ENCODE measurements around the gene TUBGCP2.

TUBGCP2 gene

GRCh38 chr10:133245439-133246235, 63.0 kb downstream of the TUBGCP2 start:
- no peak overlapping the region for H3K4me3 ChIP-seq (ENCODE audit: low read depth, low read length)
- TF ChIP-seq CTCF (IDR thresholded peaks at IDR 0.05; ENCODE audit: low read depth, low read length, missing control alignments), result no peak
- DNase-seq (ENCODE audit: low read depth), result no peak

- no peak for DNase-seq (ENCODE audit: low read depth)
- no peak for TF ChIP-seq CTCF (IDR thresholded peaks at IDR 0.05; ENCODE audit: low read depth, low read length, missing control alignments)
- no peak overlapping the region for H3K4me3 ChIP-seq (ENCODE audit: low read depth, low read length)
Observed at GRCh38 chr10:133243593-133243992, 65.1 kb downstream of the TUBGCP2 start.

- DNase-seq (ENCODE audit: low read depth), result no peak
- TF ChIP-seq CTCF (IDR thresholded peaks at IDR 0.05; ENCODE audit: low read depth, low read length, missing control alignments), result no peak
- no peak overlapping the region for H3K4me3 ChIP-seq (ENCODE audit: low read depth, low read length)
Observed at GRCh38 chr10:133242611-133243356, 65.9 kb downstream of the TUBGCP2 start.

- H3K4me3 ChIP-seq (ENCODE audit: low read depth, low read length), result peak overlapping the region; percentile 43
- DNase-seq (ENCODE audit: low read depth), result no peak
- no peak for TF ChIP-seq CTCF (IDR thresholded peaks at IDR 0.05; ENCODE audit: low read depth, low read length, missing control alignments)
Observed at GRCh38 chr10:133241501-133242205, 67.0 kb downstream of the TUBGCP2 start.

GRCh38 chr10:133239990-133240389, 68.7 kb downstream of the TUBGCP2 start:
- no peak for TF ChIP-seq CTCF (IDR thresholded peaks at IDR 0.05; ENCODE audit: low read depth, low read length, missing control alignments)
- no peak for DNase-seq (ENCODE audit: low read depth)

GRCh38 chr10:133238466-133238804, 70.2 kb downstream of the TUBGCP2 start:
- DNase-seq (ENCODE audit: low read depth), result no peak
- no peak for TF ChIP-seq CTCF (IDR thresholded peaks at IDR 0.05; ENCODE audit: low read depth, low read length, missing control alignments)
- no peak overlapping the region for H3K4me3 ChIP-seq (ENCODE audit: low read depth, low read length)

More at GRCh38 chr10:133239990-133240389, 68.7 kb downstream of the TUBGCP2 start:
- H3K4me3 ChIP-seq (ENCODE audit: low read depth, low read length), result no peak overlapping the region
